CD4-positive, alpha-beta T cell treated with Interleukin-4 for 4 hours (primary cell): ENCODE measurements around the gene BEND3.
"Not testable (repeated sequence)": the region's sequence is repeated elsewhere in the genome, so short reads cannot be mapped to it uniquely, and the experiment has no call there.

Experiments
- DNase-seq: peaks from one replicate; pipeline ENCODE4 v3.0.0-alpha.2; 2020

The BEND3 gene

GRCh38 chr6:107114926-107115694 is at the start of gene BEND3:
Gene BEND3 (minus strand): TSS chr6:107115515. CDS start chr6:107099285, 16,230 bp downstream.
- peak; percentile 43 for DNase-seq

GRCh38 chr6:107164299-107164698 is 49.0 kb upstream of the BEND3 start:
- not testable (repeated sequence) for DNase-seq

DNA sequence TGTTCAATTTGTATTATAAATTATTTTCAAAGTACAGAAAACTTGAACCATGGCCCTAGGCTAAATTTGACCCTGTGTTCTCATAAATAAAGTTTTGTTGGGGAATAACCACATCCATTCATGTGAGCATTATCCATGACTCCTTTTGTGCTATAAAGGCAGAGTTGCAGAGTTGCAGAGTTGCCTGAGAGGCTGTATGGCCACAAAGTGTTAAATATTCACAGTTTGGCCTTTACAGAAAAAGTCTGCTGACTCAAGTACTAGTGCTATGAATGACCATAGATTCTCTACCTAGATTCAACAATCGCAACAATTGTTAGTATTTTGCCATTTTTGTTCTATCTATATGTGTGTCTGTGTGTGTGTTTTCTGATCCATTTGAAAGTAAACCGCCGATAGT is 46.2 kb upstream of the BEND3 start:
- DNase-seq = no peak

DNA sequence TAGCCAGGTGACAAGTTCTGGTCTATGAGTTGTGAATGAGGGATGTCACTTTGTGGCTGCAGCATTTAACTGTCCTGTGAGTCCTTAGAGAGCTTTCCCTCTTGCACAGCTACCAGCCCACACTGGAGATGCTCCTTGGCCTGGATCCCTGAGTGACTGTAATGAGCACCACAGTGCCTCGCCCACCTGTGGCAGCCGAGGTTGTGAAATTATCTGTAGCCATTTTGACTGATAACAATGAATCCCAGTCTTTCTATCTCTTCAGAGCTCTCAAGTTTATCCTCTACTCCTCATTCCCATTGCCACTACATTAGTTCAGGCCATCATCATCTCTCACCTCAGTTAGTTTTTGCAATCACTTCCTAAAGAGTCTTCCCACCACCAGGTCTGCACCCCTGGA is 41.3 kb upstream of the BEND3 start:
- no peak for DNase-seq

DNA sequence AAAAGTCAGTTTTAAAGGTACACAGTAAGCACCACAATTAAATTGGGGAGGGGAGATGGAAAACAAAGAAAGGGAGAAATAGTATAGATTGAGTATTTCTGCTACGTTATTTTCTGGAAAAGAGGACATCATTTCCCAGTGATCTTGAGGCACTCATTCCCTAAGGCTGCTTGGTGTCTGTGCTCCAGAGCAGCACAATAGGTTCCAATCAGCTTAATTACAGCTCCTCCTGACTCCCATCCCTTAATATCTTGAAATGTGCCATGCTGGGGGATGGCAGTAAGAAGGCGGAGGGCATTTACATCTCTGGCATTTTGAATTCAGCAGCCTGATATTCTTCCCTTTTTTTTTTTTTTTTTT is 39.5 kb upstream of the BEND3 start:
- DNase-seq = no peak

DNA sequence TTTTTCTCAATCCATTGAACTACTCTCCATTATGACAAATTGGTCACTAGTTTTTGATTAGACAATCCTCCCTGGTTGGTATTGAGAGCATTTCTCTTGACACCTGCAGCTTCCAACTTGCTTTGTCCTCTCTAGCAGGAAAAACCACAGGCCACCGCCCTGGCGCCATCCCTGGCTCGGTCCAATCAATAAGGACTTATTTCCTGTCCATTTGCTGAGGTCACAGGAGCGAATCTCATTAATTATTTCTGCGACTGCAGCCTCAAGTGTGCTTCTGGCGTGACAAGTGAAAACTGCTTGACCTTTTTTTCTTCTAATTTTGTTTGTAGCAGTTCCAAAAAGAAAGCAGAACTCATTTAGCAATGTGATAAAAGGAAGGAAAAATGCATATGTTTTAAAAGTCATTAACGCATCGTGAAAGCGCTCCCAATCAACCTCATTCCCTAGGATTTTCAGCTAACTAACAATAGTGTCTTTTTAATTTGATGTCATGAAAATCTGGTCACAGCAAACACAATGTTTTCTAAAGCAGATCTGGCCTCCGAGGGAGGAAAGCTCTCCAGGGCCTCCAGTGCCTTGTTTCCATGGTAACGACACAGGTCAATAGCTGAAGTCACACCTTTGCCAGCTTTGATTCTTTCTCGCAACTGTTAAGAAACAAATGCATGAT is 39.0 kb upstream of the BEND3 start:
- DNase-seq = no peak

DNA sequence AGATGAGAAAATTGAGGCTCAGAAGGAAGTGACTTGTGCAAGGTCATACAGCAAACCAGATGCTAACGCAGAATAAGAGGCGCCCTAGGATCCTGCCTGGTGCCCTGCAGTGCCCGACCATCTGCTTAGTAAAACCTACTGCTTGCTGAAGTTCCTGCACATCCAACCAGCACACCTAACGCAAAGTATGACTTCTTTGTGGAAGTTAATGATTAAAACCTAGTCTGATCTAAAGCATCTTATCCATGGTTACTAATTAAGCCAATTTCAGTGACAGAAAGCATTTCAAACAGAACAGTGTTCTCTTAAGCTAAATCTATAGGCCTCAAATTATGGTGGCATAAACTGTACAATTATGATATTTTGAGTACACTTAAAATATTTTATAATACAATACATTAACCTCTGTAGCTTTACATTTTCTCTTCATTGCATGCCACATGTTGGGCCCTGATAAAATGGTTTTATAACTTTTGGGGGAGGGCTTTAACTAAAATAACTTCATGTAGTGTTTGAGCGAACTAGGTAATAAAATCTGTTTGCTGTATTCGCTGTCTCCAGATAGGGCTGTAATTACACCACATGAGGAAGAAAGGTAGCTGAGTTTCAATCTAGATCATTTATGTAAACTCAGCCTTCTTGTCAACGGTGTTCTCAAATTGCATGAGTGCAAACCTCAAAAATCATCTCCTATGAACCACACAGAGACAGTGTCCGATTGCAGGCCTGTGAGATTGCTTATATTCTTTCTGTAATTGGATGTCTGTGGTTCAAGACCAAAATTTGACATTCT is 37.5 kb upstream of the BEND3 start:
- DNase-seq = no peak

GRCh38 chr6:107144666-107145065 is 29.4 kb upstream of the BEND3 start:
- no peak for DNase-seq

- no peak for DNase-seq
These were observed 28.7 kb upstream of the BEND3 start for GRCh38 chr6:107144014-107144413.

- DNase-seq = no peak
These were observed 25.3 kb upstream of the BEND3 start for GRCh38 chr6:107140581-107140980.

GRCh38 chr6:107136324-107136723 is 21.0 kb upstream of the BEND3 start:
- not testable (repeated sequence) for DNase-seq

- not testable (repeated sequence) for DNase-seq
These were observed 19.8 kb upstream of the BEND3 start for GRCh38 chr6:107135048-107135680.

DNA sequence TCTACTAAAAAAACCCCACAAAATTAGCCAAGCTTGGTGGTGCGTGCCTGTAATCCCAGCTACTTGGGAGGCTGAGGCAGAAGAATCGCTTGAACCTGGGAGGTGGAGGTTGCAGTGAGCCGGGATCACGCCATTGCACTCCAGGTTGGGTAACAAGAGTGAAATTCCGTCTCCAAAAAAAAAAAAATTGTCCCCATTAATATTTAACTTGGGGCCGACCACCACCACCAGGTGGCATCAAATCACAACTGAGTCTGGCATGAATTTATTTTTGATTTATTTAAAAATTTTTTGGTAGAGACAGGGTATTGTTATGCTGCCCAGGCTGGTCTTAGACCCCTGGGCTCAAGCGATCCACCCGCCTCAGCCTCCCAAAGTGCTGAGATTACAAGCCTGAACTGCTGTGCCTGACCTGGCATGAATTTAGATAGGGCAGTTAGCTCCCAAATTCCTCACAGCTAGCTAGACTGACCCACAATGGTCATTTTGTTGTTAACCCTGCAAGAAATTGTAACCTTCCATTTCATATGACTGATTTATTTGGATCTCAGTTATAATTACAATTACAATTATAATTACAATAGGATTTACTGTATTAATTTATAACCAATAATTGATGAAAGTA is 17.1 kb upstream of the BEND3 start:
- no peak for DNase-seq

DNA sequence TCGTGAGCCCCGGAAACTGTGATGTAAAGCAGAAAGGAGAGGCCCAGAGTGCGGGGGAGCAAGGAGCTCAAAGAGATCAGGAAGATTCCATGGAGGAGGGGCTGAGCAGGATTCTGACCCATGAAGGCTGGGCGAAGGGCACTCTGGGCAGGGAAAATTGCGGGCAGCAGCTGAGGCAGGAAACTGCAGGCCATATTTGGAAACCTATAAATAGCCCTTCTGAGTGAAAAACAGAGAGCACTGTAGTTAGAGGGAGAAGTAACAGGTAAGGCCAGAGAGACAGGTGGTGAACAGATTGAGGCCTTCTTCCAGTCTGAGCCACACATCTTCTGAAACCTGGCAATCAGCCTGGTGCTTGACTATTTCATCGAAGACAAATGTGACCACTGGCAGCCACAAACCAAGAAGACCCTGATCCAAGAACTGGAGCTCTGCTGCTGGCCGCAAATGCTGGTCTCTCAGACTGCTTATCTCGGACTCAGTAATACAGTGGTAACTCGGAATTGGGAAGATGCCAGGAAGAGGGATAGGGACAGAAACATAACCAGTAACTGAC is 14.1 kb upstream of the BEND3 start:
- no peak for DNase-seq

DNA sequence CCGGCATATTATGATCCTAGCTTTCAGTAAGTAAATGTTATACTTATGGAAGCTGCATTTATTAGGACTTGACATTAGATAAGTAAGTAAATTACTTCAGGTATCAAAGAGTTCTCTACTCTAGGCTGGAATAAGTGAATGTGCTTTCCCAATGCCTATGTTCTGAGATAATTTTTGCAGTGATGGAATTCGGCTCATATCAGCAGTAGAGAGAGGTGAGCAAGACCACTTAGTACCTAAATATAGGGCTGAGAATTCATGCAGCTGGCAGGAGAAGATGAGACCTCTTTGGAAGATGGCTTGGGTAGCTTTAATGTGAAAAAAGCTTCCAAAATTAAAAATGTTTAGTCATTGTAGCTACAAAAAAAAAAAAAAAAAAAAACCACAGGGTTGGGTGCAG is 13.3 kb upstream of the BEND3 start:
- no peak for DNase-seq

DNA sequence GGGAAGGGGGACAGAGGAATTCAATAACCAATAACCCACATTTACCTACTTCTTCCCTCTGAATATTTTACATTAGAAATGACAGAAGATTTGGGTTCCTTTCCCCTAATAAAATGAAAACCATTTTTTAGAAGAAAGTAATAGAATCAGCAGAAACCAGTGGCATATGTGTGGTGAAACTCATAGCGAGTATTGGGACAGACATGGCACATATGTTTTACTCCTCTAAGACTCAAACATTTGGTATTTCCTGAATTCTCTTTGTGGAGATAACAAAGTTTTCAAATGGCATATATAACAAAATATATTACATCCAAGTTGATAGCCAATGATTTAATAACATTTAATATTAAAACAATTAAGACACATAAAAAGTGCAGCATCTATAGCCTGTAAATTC is 12.9 kb upstream of the BEND3 start:
- no peak for DNase-seq

DNA sequence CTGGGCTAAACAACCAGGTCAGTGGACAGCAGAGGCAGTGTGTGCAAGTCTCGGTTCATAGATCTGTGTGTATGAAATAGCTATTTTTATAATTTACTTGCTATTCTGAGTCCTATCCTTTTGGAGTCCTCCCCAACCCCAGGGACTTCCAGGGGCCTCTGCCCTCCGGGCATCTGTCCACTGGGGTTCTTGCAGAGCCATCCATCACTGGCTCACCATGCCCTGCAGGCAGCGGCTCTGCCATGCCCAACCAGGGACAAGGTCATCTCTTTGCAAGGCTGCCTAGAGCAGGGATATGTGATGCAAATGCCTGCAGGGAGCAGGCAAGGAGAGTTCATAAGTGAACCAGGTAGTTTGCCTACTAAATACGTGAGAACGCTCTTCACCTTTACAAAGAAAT is 10.5 kb upstream of the BEND3 start:
- DNase-seq = no peak

DNA sequence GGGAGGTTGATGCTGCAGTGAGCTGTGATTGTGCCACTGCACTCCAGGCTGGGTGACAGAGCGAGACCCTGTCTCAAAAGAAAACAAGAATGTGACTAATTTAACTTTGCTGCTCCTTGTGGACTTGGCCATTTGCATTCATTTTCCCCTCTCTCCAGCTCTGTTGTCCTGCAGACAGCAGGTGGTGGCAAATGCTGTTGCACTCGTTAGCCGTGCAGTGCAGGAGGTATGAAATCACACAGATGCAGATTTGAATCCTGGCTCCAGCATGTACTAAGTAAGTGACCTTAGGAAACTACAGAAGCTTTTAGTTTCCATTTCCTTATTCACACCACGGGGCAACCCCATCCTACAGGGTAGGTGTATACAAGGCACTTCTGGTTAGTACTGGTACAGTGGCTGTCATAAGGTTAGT is 9.6 kb upstream of the BEND3 start:
- no peak for DNase-seq

DNA sequence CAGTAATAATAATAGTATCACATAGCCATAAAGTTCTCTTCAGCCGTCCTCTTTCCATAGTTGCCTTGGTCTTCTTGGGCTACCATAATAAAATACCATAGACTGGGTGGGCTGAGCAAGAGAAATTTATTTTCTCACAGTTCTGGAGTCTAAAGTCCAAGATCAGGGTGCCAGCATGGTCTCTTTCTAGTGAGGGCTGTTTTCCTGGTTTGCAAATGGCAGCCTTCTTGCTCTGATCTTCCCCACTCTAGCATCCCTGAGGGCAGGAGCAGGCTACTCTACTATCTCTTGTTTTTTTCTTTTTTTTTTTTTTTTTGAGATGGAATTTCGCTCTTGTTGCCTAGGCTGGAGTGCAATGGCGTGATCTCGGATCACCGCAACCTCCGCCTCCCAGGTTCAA is 8.2 kb upstream of the BEND3 start:
- no peak for DNase-seq

DNA sequence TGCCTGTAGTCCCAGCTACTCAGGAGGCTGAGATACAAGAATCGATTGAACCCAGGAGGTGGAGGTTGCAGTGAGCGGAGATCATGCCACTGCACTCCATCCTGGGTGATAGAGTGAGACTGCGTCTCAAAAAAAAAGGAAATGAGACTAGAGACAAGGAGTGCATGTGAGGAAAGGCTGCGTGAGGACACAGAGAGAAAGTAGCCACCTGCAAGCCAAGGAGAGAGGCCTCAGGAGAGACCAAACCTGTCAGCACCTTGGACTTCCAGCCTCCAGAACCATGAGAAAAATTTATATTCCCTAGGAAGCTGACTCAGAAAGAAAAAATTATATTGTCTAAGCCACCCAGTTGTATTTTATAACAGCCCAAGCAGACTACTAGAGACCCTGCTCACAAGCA is 7.4 kb upstream of the BEND3 start:
- DNase-seq = no peak

DNA sequence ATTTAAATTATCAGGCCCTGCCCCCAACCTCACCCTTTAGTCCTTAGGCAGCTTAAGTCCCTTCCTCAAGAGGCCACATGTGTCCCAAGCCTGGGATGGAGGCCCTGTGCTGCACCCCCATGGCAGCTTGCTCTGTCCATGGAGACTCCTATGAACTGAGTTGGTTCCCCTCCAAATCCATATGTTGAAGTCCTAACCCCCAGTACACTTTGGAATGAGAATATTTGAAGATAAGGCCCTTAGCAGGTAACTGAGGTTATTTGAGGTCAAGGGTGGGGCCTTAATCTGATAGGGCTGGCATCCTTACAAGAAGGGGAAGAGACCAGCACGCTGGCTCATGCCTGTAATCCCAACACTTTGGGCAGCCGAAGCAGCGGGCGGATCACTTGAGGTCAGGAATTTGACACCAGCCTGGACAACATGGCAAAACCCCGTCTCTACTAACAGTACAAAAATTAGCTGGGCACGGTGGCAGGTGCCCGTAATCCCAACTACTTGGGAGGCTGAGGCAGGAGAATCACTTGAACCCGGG is 6.7 kb upstream of the BEND3 start:
- DNase-seq = no peak

DNA sequence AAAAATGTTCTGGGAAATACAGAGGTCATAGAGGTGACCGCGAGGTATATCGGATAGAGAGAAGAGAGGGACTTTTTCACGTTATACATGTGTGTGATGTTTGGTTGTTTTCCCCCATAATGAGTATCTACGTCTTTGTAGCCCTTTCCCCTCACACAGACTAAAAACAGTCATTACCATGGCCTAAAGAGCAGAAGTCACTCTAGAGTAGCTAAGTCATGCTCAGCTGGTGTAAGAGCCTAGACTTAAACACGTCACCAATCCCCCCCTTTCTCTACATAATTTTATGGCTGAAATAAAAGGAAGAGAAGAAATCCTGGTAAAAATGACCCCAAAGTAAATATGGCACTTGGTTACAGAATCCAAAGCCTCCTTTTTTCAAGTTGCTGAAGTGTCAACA is 6.0 kb upstream of the BEND3 start:
- DNase-seq = no peak
